ENCODE results near the gene NBL1. TPM values are rescaled to one million over a fixed set of nuclear protein-coding genes. Genes with fewer than 3 reads are reported as not detected.
A peak's percentile ranks its signal among the peaks of the same experiment; 100 is the strongest.

NBL1 gene
- total and polyA plus RNA-seq, 7 donors = 64.1 to 394 (median 128) TPM

- Histone ChIP-seq H3K27me3 (peaks cover 0 to 15% (median 0%) of the 10 kb centered on the region in 3 donors), H3K4me1 (no peaks in the 10 kb centered on the region), H3K36me3 (no peaks in the 10 kb centered on the region), H3K27ac (no peak overlapping the region), H3K9me3 (no peaks in the 10 kb centered on the region), H3K4me3 (no peak overlapping the region)
- intact Hi-C loops (cut with DNase I) = no loop called here
- TF ChIP-seq EP300 (IDR thresholded peaks at IDR 0.05) (no peak), POLR2A (IDR thresholded peaks at IDR 0.05) (no peak), POLR2AphosphoS5 (IDR thresholded peaks at IDR 0.05) (no peak), CTCF (IDR thresholded peaks at IDR 0.05) (no peak)
- no peak for DNase-seq
- 65 to 70% methylated on average over 5 of the region's 5 CpGs for WGBS, 2 donors
Observed at GRCh38 chr1:19675797-19676196, 31.7 kb downstream of the NBL1 start.

GRCh38 chr1:19676438-19676922, 32.4 kb downstream of the NBL1 start:
- no peak for TF ChIP-seq EP300 (IDR thresholded peaks at IDR 0.05)
- no peak for TF ChIP-seq POLR2AphosphoS5 (IDR thresholded peaks at IDR 0.05)
- TF ChIP-seq POLR2A (IDR thresholded peaks at IDR 0.05) = no peak
- TF ChIP-seq CTCF (IDR thresholded peaks at IDR 0.05) = no peak
- no peaks in the 10 kb centered on the region for H3K9me3 ChIP-seq
- H3K27ac ChIP-seq = no peak overlapping the region
- intact Hi-C loops (cut with DNase I) = no loop called here
- WGBS, 2 donors = 27 to 28% methylated on average over 13 of the region's 13 CpGs
- H3K27me3 ChIP-seq = peaks cover 0 to 15% (median 0%) of the 10 kb centered on the region in 3 donors
- no peaks in the 10 kb centered on the region for H3K4me1 ChIP-seq
- H3K36me3 ChIP-seq = no peaks in the 10 kb centered on the region
- peak; percentile 78 for DNase-seq
- H3K4me3 ChIP-seq = no peak overlapping the region

GRCh38 chr1:19678493-19678892, 34.4 kb downstream of the NBL1 start:
- intact Hi-C loops (cut with DNase I) = no loop called here
- H3K4me1 ChIP-seq = no peaks in the 10 kb centered on the region
- TF ChIP-seq POLR2AphosphoS5 (IDR thresholded peaks at IDR 0.05) (no peak), CTCF (IDR thresholded peaks at IDR 0.05) (no peak), EP300 (IDR thresholded peaks at IDR 0.05) (no peak), POLR2A (IDR thresholded peaks at IDR 0.05) (no peak)
- DNase-seq = no peak
- H3K4me3 ChIP-seq = no peak overlapping the region
- H3K27ac ChIP-seq = no peak overlapping the region
- WGBS, 2 donors = 26 to 67% methylated on average over 11 of the region's 11 CpGs
- peaks cover 0 to 11% (median 0%) of the 10 kb centered on the region in 4 donors for H3K36me3 ChIP-seq
- no peaks in the 10 kb centered on the region for H3K9me3 ChIP-seq
- H3K27me3 ChIP-seq = peaks cover 0 to 1% (median 0%) of the 10 kb centered on the region in 3 donors

GRCh38 chr1:19678931-19679453, 34.9 kb downstream of the NBL1 start:
- TF ChIP-seq EP300 (IDR thresholded peaks at IDR 0.05) = no peak
- no peak for TF ChIP-seq POLR2A (IDR thresholded peaks at IDR 0.05)
- TF ChIP-seq POLR2AphosphoS5 (IDR thresholded peaks at IDR 0.05) = no peak
- no peak for TF ChIP-seq CTCF (IDR thresholded peaks at IDR 0.05)
- Histone ChIP-seq H3K36me3 (peaks cover 0 to 11% (median 0%) of the 10 kb centered on the region in 4 donors), H3K27me3 (no peaks in the 10 kb centered on the region), H3K4me1 (no peaks in the 10 kb centered on the region), H3K4me3 (no peak overlapping the region), H3K27ac (no peak overlapping the region), H3K9me3 (no peaks in the 10 kb centered on the region)
- intact Hi-C loops (cut with DNase I) = no loop called here
- no peak for DNase-seq
- WGBS, 2 donors = 93 to 94% methylated on average over 34 of the region's 34 CpGs

- H3K36me3 ChIP-seq = peaks cover 0 to 14% (median 0%) of the 10 kb centered on the region in 4 donors
- no peak overlapping the region for H3K27ac ChIP-seq
- H3K27me3 ChIP-seq = no peaks in the 10 kb centered on the region
- H3K4me3 ChIP-seq = no peak overlapping the region
- no peak for DNase-seq
- intact Hi-C loops (cut with DNase I) = no loop called here
- TF ChIP-seq CTCF (IDR thresholded peaks at IDR 0.05) (no peak), POLR2A (IDR thresholded peaks at IDR 0.05) (no peak), POLR2AphosphoS5 (IDR thresholded peaks at IDR 0.05) (no peak), EP300 (IDR thresholded peaks at IDR 0.05) (no peak)
- WGBS, 2 donors = 70 to 83% methylated on average over 4 of the region's 4 CpGs
- no peaks in the 10 kb centered on the region for H3K9me3 ChIP-seq
- H3K4me1 ChIP-seq = no peaks in the 10 kb centered on the region
Observed at GRCh38 chr1:19679691-19680090, 35.6 kb downstream of the NBL1 start.
